Measurements from ENCODE around the gene ALDH4A1. TPM values are rescaled to one million over a fixed set of nuclear protein-coding genes. Genes with fewer than 3 reads are reported as not detected.

The ALDH4A1 gene
- polyA plus RNA-seq, 3 donors from 2014 or later: 1.7 to 6.7 (median 3.8) TPM

DNA sequence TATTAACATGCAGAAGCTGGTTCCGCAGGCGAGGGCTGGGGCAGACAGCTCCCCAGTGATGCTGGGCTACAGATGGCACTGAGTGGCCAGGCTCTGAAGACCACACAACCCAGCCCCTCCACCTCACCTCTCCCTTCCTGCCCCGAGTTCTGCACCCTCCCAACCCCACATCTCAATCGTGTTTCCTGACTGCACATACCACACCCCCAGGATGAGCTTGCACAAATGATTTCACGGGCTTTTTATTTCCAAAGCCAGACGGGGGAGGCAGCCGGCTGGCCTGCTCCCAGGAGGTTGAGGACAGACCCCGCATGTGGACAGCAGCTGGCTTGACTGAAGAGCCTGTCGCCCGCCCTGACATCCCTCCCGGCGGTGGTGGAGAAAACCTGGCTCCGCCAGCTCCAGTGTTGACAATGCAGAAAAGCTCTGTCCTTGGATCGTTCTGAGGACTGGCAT is 21.4 kb upstream of the ALDH4A1 start:
- peak overlapping the region; percentile 72 to 95 (median 88) for H3K27ac Mint-ChIP-seq
- peak overlapping the region; percentile 52 to 84 (median 78) for H3K4me3 Mint-ChIP-seq
- no peaks in the 10 kb centered on the region for H3K9me3 Mint-ChIP-seq
- H3K4me1 Mint-ChIP-seq: peaks cover 67 to 72% of the 10 kb centered on the region in 2 donors
- peaks cover 3 to 4% (median 3%) of the 10 kb centered on the region in 3 donors for H3K36me3 Mint-ChIP-seq
- peak; percentile 47 to 52 (median 48) for DNase-seq
- H3K27me3 Mint-ChIP-seq (ENCODE audit: low read depth in 3 of 3): peaks cover 12 to 17% (median 17%) of the 10 kb centered on the region in 3 donors

DNA sequence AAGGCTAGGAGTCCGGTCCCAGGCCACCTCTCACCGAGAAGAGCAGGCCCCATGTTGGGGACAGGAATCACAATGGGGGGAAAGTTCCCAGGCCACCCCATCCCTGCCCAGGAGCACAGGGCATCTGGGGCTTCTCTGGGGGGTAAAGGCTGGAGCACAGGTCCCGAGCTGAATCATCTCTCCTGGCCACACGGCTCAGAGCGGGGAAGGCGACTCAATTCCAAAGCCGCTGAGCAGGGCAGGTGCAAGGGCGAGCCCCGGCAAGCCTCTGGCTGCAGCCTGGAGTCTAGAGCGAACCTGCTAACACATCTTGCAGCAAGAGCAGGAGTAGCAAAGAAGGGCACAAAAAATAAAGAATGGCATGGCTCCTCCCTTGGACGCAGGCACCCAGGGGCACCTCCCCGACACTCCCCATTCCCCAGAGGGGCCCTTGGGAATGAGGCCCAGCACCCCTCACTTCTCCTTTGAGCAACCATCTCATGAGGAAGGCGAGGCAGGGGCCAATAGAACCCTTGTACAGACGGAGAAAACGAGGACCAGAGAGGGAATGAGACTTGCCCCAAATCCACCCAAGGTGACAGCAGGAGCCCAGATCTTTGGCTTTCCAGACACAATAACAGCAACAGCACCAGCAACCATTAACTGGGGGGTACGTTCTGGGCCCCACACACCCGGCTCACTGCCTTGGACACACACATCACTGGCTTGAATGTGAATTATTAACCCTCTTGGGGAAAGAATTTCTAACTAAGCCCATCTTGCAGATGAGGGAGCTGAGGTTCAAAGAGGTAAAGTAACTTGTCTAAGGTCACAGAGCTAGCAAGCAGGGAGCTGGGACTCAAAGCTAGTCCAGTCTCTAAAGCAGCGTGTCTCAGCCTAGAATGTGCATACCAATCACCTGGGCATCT is 20.7 kb upstream of the ALDH4A1 start:
- H3K4me3 Mint-ChIP-seq: peak overlapping the region; percentile 52 to 84 (median 78)
- H3K27ac Mint-ChIP-seq: peak overlapping the region; percentile 72 to 95 (median 88)
- H3K27me3 Mint-ChIP-seq (ENCODE audit: low read depth in 3 of 3): peaks cover 10 to 17% (median 17%) of the 10 kb centered on the region in 3 donors
- peaks cover 3 to 4% (median 3%) of the 10 kb centered on the region in 3 donors for H3K36me3 Mint-ChIP-seq
- no peak for DNase-seq
- H3K4me1 Mint-ChIP-seq: peaks cover 60 to 65% of the 10 kb centered on the region in 2 donors
- H3K9me3 Mint-ChIP-seq: no peaks in the 10 kb centered on the region

DNA sequence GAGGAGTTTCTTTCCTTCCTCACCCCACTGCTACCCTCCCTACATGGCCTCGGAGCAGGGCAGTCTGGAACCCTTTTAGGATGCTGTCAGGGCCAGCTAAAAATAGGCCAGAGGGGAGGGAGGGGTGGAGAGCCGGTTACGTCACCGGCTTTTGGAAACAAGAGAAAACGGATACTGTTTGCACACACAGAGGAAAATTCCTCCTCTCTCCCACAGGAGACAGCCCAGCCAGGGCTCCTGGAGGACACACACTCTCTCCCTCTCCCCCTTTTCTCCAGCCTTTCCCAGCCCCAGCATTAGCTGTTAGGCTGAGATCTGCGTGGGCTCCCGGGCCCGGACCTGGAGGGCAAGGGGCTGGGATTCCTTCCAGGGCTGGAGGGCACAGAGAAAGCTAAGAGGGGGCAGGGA is 20.0 kb upstream of the ALDH4A1 start:
- no peak for DNase-seq
- Mint-ChIP-seq H3K4me3 (no peak overlapping the region), H3K9me3 (no peaks in the 10 kb centered on the region), H3K27me3 (ENCODE audit: low read depth in 3 of 3) (peaks cover 10 to 15% (median 12%) of the 10 kb centered on the region in 3 donors), H3K36me3 (peaks cover 3 to 4% (median 3%) of the 10 kb centered on the region in 3 donors), H3K27ac (peak overlapping the region in 2 of 6 donors; percentile 28 to 82), H3K4me1 (peaks cover 52 to 58% of the 10 kb centered on the region in 2 donors)

DNA sequence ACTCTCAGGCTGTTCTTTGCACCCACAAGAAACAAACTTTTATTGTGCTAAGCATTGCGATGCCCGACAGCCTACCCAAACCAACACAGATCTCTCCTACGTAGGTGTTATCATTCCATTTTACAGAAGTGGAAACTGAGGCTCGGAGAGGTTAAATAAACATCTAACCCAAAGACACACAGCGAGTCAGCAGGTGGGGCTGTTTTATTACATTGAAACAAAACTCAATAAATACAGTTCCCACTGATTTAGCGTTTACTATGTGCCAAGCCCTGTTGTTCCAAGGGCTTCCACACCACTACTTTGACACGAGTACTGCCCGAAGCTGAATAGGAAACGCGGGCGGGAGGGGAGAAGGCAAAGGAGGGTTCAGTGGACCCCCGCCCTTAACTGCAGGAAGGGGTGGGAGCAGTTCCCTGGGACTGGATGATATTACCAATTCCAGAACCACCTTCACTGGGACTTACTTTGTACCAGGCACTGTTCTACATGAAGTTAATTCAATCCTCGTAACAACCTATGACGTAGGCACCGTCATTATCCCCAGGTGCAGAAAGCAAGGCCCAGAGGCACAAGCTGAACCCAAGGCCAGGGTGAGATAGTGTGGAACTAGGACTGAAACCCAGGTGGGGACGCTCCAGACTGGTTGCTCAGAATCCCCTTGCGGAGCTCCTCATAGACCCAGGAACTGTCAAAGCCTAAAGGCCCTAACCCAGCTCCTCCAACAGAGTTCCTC is 19.3 kb upstream of the ALDH4A1 start:
- H3K36me3 Mint-ChIP-seq: peaks cover 3 to 4% (median 3%) of the 10 kb centered on the region in 3 donors
- no peak overlapping the region for H3K4me3 Mint-ChIP-seq
- no peaks in the 10 kb centered on the region for H3K9me3 Mint-ChIP-seq
- H3K27ac Mint-ChIP-seq: peak overlapping the region in 3 of 6 donors; percentile 28 to 82 (median 65)
- H3K4me1 Mint-ChIP-seq: peaks cover 46 to 55% of the 10 kb centered on the region in 2 donors
- H3K27me3 Mint-ChIP-seq (ENCODE audit: low read depth in 3 of 3): peaks cover 8 to 14% (median 10%) of the 10 kb centered on the region in 3 donors
- DNase-seq: no peak

DNA sequence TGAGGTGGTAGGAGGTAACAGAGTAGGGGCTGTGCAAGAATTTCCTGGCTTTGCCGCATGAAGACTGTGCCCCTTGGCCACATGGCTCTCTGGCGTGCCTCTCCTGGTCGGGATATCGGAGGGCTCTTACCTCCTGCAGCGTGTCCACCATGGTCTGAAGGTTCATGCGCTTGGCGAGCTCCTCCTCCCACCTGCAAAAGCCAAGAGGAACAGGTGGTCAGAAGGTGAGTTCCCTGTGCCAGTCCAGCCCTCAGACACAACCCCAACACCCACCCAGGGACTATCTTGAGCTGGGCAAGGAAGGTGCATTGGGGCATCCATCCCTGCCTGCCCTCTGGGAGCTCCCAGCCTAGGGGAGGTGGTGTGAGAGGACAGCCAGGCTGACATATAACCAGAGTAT is 18.6 kb upstream of the ALDH4A1 start:
- Mint-ChIP-seq H3K4me3 (no peak overlapping the region), H3K27ac (no peak overlapping the region), H3K36me3 (peaks cover 3 to 4% (median 3%) of the 10 kb centered on the region in 3 donors), H3K4me1 (peaks cover 40 to 47% of the 10 kb centered on the region in 2 donors), H3K27me3 (ENCODE audit: low read depth in 3 of 3) (peaks cover 5 to 10% (median 5%) of the 10 kb centered on the region in 3 donors), H3K9me3 (no peaks in the 10 kb centered on the region)
- no peak for DNase-seq

DNA sequence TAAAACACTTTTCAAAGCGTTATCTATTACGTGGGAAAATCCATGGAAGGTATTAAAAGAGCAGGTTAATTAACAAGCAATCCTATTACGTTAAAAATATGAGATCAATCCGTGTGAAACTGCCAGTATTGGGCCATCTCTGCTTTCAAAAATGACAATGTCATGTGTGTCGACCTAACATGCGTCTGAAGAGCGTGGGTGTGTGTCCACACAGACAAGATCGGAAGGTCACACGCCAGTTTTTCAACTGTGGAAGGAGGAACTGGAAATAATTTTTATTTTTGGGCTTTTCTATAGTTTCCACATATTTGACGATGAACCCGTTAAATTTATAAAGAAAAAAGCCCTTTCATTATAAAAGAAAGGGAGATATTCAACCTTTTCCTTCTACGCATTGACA is 17.6 kb upstream of the ALDH4A1 start:
- Mint-ChIP-seq H3K4me1 (peaks cover 30 to 40% of the 10 kb centered on the region in 2 donors), H3K36me3 (no peaks in the 10 kb centered on the region), H3K27ac (peak overlapping the region in 2 of 6 donors; percentile 17 to 21), H3K4me3 (no peak overlapping the region), H3K9me3 (no peaks in the 10 kb centered on the region), H3K27me3 (ENCODE audit: low read depth in 3 of 3) (peaks cover 2 to 8% (median 5%) of the 10 kb centered on the region in 3 donors)
- no peak for DNase-seq

DNA sequence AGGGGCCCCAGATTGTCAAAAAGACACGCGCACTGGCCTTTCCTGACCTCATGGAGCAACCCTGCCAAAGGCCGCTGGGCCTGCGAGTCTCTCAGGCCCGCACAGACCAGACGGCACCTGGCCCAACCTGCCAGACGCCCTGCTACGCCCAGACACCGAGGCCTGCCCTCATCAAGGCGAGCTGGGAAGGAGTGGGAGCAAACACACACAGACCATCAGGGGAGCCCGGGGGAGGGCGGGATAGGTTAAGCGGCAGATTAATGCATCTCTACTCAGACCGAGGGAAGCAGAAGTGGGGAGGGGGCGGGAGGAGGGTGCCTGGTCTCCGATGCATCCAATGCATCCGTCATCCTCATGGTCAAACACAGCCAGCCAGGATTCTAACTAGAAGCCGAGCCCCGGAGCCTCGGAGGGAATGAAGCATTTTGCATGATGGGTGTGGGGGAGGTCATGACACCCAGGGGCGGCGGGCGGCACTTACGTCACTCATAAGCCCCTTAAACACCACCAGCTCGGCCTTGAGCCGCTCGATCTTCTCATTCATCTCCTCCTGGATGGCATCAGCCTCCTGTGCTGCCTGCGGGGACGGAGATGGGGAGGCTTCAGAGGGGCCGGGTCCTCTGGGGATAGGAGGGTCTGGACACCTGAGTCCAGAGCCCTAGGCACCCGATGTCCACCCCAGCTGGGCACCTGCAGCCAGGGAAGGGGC is 17.0 kb upstream of the ALDH4A1 start:
- Mint-ChIP-seq H3K27me3 (ENCODE audit: low read depth in 3 of 3) (peaks cover 2 to 6% (median 5%) of the 10 kb centered on the region in 3 donors), H3K4me3 (no peak overlapping the region)

DNA sequence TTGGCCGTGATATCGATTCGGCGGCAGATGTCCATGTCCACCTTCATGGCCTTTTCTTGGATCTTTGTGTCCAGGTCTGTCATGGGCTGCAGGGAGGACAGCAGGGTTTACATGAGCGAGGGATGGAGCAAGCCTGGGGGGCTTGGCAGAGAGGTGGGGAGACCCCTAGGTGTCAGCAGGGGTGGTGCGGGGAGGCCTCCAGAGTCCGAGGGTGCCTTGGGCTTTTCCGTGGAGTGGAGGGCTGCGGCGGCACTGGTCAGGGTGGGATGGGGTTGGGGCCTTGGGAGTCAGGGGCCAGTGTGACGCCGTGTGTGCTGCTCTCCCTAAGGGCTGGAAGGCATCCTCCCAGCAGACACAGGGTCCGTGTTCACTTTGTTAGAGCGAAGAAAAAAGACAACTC is 16.1 kb upstream of the ALDH4A1 start:
- Mint-ChIP-seq H3K27ac (no peak overlapping the region), H3K4me1 (peaks cover 21 to 24% of the 10 kb centered on the region in 2 donors), H3K36me3 (no peaks in the 10 kb centered on the region), H3K27me3 (ENCODE audit: low read depth in 3 of 3) (peaks cover 2 to 5% (median 2%) of the 10 kb centered on the region in 3 donors), H3K9me3 (no peaks in the 10 kb centered on the region), H3K4me3 (no peak overlapping the region)
- no peak for DNase-seq

More for the DNA sequence above, 17.0 kb upstream of the ALDH4A1 start:
- H3K36me3 Mint-ChIP-seq: no peaks in the 10 kb centered on the region
- peak overlapping the region in 2 of 6 donors; percentile 21 to 28 for H3K27ac Mint-ChIP-seq
- H3K9me3 Mint-ChIP-seq: no peaks in the 10 kb centered on the region
- H3K4me1 Mint-ChIP-seq: peaks cover 26 to 34% of the 10 kb centered on the region in 2 donors
- no peak for DNase-seq

DNA sequence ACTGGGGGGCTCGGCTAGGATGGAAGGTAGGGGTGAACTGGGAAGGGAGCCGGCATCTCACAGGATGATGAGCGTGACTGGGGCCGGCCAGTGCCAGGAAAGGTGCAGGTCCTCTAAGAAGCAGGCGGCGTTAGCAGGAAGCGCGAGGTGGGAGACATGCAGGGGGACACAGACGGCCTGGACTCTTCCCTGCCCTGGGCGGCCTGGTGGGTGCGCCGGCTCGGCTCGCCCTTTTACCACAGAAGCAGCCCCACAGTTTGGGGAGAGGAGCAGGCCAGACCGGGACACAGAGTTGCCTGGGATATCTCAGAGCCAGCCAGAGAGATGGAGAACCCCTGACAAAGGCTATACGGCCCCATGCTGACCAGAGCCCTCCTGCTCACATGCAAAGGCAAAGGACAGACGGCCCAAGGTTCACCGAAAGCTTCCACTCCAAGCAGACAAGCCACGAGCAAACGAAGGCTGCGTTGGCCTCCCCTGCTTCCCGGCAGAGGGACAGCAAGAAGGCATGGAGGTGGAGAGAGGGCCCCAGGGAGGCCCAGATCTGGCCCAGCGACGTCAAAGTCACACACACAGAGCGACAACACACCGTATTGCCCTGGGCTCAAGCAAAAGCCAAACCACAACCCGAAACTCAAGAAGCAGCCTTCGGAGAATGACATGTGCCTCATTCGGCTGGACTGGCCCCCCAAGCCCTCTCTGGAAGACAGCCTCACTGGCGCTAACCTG is 14.9 kb upstream of the ALDH4A1 start:
- peaks cover 17 to 20% of the 10 kb centered on the region in 2 donors for H3K4me1 Mint-ChIP-seq
- H3K9me3 Mint-ChIP-seq: no peaks in the 10 kb centered on the region
- H3K27ac Mint-ChIP-seq: peak overlapping the region in 2 of 6 donors; percentile 24 to 57
- H3K4me3 Mint-ChIP-seq: no peak overlapping the region
- DNase-seq: no peak
- peaks cover 0 to 5% (median 2%) of the 10 kb centered on the region in 3 donors for H3K27me3 Mint-ChIP-seq (ENCODE audit: low read depth in 3 of 3)
- H3K36me3 Mint-ChIP-seq: peaks cover 0 to 3% (median 0%) of the 10 kb centered on the region in 3 donors

DNA sequence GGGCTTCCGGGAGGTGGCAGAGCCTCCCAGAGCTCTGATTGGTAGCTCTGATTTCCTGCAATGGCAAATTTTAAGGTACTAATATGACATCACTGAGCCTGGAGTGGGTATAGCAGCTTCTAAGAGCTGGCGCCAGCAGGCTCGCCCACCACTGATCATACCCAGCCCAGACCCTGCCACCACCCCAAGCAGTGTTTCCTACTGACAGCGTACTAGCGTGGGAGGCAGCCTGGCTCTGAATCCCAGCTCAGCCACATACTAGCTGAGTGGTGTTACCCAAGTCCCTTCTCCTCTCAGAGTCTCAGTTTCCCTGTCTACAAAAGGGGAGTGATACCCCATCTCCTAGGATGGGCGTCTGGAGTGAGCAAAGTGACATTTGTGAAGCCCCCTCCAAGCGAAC is 13.0 kb upstream of the ALDH4A1 start:
- Mint-ChIP-seq H3K27ac (peak overlapping the region in 1 of 6 donors; percentile 39), H3K9me3 (no peaks in the 10 kb centered on the region), H3K27me3 (ENCODE audit: low read depth in 3 of 3) (peaks cover 0 to 5% (median 4%) of the 10 kb centered on the region in 3 donors), H3K4me3 (no peak overlapping the region), H3K4me1 (peaks cover 8 to 18% of the 10 kb centered on the region in 2 donors), H3K36me3 (peaks cover 6 to 12% (median 8%) of the 10 kb centered on the region in 3 donors)
- no peak for DNase-seq

DNA sequence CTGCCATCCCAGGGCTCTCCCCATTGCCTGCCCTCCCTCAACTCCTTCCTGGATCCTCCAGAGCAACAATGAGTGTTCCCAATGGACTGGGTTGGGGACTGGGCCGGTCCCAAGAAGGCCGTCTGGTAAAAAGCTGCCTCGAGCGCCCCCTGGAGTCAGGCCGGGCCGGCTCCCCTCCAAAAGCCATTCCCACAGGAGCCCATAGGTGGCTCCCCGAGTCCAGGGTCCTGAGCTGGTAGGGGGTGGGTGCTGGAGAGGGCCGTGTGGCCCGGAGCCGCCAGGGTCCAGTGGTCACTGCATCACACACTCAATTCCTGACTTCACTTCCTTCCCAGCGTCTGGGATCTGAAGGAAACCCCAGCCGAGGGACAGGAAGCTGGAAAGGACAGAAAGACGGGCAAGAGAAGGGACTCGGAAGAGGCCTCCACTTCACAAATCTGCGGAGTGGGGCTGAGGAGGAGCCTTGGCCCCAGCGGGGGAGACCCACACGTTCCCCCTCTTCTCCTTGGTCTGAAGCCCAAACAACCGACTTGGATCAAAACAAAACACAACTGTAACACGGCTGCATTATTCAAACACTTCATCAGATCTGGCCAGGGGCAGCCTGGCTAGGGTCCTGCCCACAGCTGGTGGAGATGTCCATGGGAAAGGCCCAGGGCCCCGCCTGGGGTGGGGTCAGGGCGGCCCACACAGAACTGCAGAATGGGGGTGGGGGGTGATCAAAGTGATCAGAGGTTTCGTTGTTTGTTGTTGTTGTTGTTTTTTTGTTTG is 10.9 kb upstream of the ALDH4A1 start:
- DNase-seq: peak; percentile 65 to 70 (median 68)
- no peak overlapping the region for H3K4me3 Mint-ChIP-seq
- no peaks in the 10 kb centered on the region for H3K9me3 Mint-ChIP-seq
- H3K4me1 Mint-ChIP-seq: peaks cover 12 to 18% of the 10 kb centered on the region in 2 donors
- H3K27me3 Mint-ChIP-seq (ENCODE audit: low read depth in 3 of 3): peaks cover 0 to 5% (median 4%) of the 10 kb centered on the region in 3 donors
- H3K36me3 Mint-ChIP-seq: peaks cover 8 to 24% (median 14%) of the 10 kb centered on the region in 3 donors
- H3K27ac Mint-ChIP-seq: peak overlapping the region in 5 of 6 donors; percentile 31 to 82 (median 44)

DNA sequence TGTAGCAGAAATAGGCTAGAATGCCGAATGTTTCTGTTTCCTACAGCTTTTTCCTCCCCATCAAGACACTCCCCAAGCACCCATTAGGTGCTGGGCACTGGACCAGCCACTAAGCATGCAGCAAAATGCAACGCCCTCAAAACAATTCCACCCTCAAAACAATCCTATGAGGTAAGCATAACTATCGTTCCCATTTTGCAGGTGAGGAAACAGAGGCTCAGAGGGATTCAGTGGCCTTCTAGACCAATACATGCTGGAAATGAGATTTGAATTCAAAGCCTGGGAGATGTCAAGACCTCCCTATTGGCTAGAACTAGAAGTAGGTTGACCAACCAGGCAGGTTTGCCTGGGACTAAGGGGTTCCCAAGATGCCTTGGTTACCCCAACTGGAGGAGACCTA is 10.2 kb upstream of the ALDH4A1 start:
- DNase-seq: no peak
- Mint-ChIP-seq H3K4me3 (no peak overlapping the region), H3K36me3 (peaks cover 8 to 24% (median 14%) of the 10 kb centered on the region in 3 donors), H3K27me3 (ENCODE audit: low read depth in 3 of 3) (peaks cover 0 to 6% (median 5%) of the 10 kb centered on the region in 3 donors), H3K4me1 (peaks cover 19 to 25% of the 10 kb centered on the region in 2 donors), H3K27ac (peak overlapping the region in 1 of 6 donors; percentile 30), H3K9me3 (no peaks in the 10 kb centered on the region)
